A673 (cell line): Measurements from ENCODE around the gene EXD3.

Experiments
- EZH2 ChIP-seq: fragments of 200-600 bp; sonication (generic); IDR thresholded peaks from 2 replicates; pipeline ENCODE4 v1.6.1; 2017; ENCODE audit warnings: borderline replicate concordance, low read depth, mild to moderate bottlenecking, mixed read lengths, antibody characterized with exemption, low read length; ENCODE audit not compliant: poor library complexity, severe bottlenecking
- TF ChIP-seq, protein P1 (sequence below): fragments of 300-800, 200-600 bp; sonication (generic); conservative IDR thresholded peaks from 2 replicates; pipeline ENCODE4 v1.5.1; 2017; ENCODE audit warnings: low read depth, mild to moderate bottlenecking, antibody characterized with exemption, low read length, moderate library complexity, mixed read lengths

DNA sequence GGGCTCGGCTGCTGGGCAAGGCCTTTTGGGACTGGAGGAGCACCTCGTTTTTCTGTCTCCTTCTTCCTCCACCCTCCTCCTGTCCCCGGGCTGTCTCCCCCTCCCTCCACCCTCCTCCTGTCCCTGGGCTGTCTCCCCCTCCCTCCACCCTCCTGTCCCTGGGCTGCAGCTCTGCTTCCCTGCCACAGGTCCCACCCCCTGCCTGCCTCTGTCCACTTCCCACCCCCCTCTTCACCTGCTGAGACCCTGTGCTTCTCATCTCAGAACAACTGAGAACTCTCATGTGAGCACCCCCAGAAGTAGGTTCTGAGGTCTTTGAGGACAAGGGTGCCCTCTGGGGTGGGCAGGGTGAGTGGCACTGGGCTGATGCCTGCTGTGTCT, 151.3 kb downstream of the EXD3 start:
- TF ChIP-seq, protein P1, sequence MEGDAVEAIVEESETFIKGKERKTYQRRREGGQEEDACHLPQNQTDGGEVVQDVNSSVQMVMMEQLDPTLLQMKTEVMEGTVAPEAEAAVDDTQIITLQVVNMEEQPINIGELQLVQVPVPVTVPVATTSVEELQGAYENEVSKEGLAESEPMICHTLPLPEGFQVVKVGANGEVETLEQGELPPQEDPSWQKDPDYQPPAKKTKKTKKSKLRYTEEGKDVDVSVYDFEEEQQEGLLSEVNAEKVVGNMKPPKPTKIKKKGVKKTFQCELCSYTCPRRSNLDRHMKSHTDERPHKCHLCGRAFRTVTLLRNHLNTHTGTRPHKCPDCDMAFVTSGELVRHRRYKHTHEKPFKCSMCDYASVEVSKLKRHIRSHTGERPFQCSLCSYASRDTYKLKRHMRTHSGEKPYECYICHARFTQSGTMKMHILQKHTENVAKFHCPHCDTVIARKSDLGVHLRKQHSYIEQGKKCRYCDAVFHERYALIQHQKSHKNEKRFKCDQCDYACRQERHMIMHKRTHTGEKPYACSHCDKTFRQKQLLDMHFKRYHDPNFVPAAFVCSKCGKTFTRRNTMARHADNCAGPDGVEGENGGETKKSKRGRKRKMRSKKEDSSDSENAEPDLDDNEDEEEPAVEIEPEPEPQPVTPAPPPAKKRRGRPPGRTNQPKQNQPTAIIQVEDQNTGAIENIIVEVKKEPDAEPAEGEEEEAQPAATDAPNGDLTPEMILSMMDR: no peak
- no peak for TF ChIP-seq EZH2
